HG03280 (cell line): ENCODE data around the gene TEX9.
"Not testable (repeated sequence)": the region's sequence is repeated elsewhere in the genome, so short reads cannot be mapped to it uniquely, and the experiment has no call there.

Source experiments
- ATAC-seq: cut with Tn5 transposase; IDR thresholded peaks from one replicate; pipeline ENCODE4 v1.9.1; 2021; ENCODE audit warnings: mild to moderate bottlenecking, moderate library complexity; ENCODE audit not compliant: unreplicated experiment

The TEX9 gene

DNA sequence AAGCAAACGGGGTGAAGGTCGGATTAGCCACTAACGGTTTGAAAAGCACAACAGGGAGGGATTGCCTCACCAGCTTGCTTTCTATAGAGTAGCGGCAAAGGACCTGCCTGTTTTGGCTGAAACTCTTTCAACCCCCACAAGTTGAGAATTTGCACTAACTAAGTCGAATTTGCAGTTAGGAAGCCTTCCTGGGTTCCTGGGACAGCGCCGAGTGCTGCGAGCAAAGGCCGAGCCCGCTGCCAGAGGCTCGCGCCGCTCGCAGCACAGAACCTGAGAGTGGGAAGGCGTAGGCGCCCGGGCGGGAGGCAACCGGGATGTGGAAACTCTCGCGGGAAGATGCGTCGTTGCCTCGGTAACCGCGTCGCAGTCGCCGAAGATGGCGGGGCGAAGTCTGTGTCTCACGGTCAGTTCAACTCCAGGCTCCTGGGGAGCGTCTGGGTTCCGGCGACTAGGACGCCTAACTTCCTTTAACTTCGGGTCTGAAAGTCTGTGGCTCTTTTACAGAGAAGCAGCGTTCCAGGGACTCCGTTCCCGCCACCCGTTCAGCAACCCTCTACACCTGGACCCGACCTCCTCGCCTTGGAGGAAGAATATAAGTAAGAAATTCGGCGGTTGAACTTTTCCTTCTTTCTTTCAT lies at the start of gene TEX9:
TSS of gene TEX9 (plus strand) at position 352 of the 637 bp plus-strand sequence. CDS start at position 377, 25 bp downstream.
- peak; percentile 92 for ATAC-seq

DNA sequence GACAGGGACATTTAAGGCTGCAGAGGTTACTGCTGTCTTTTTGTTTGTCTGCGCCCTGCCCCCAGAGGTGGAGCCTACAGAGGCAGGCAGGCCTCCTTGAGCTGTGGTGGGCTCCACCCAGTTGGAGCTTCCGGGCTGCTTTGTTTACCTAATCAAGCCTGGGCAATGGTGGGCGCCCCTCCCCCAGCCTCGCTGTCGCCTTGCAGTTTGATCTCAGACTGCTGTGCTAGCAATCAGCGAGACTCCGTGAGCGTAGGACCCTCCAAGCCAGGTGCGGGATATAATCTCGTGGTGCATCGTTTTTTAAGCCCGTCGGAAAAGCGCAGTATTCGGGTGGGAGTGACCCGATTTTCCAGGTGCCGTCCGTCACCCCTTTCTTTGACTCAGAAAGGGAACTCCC lies 48.7 kb upstream of the TEX9 start:
- ATAC-seq = not testable (repeated sequence)

DNA sequence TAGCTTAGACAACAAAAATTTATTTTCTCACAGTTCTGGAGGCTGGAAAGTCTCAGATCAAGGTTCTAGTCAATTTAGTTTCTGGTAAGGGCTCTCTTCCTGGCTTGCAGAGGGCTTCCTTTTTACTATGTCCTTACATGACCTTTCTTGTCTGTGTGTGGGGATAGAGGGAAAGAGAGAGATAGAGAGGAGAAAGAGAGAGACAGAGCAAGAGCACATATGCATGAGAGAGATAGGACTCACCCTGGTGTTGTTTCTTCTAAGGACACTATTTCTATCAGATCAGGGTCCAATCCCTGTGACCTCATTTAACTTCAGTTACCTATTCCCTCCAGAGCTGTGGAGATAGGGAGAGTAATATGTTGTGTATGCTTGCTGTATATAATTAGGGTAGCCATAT lies 44.9 kb upstream of the TEX9 start:
- ATAC-seq = no peak

DNA sequence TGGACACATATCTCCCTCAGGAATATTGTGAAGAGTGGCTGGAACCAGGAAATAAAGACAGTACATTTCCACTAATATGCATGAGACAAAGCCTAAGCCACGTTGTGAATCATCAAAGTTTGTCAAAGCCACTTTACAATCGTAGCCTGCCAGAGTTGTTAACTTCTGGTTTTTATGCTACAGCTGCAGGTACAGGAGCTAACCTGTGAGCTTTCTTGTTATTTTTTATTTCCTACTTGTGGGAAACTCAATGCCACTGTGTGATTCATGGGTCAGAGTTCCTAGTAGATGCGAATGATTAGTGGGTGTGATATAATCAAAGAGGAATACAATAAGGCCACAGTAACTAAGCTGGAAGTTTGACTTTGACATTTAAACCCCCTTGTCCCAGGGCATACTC lies 44.4 kb upstream of the TEX9 start:
- no peak for ATAC-seq

DNA sequence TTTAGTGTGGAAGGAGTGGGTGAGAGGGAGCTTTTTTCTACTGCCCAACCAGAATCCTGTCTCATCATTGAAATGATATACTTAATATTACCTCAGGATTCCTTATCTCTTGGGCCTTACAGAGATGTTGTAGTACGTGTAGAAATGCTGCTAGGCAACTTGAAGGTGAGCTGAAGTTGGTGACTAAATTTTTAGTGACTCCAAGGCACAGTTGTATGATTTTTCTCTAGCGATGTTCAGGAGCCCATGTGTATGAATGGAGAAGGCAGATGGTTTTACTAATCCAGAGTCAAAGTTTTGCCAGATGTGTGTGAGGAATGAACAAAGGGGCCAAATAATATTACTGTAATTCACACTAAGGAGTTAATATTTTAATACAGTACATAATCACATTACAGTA lies 42.8 kb upstream of the TEX9 start:
- ATAC-seq = no peak

DNA sequence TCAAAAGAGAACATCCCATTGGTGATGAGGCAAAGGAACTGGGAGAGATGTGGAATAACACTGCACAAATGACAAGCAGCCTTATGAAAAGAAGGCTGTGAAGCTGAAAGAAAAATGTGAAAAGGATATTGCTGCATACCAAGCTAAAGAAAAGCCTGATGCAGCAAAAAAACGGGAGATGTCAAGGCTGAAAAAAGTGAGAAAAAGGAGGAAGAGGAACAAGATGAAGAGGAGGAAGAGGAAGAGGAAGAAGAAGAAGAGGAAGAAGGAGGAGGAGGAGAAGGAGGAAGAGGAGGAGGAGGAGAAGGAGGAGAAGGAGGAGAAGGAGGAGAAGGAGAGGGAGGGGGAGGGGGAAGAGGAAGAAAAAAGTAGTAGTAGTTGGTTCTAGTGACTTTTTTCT lies 41.8 kb upstream of the TEX9 start:
- ATAC-seq = no peak

DNA sequence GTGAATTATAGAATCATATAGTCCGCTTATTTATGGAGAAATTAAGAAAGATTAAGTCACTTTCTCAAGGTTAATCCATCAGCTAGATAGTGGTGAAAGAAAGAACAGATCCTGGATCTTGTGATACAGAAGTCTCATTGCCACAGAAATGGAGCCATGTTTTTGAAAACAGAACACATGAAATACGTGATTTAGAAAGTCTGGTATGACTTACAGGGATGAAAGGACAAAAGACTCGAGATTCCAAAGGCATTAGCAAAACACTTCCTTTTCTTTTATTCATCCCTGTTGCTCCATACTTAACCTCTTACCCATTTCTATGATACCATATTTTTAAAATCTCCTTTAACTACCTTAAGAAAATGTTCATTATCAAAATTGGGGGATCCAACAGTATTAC lies 40.0 kb upstream of the TEX9 start:
- no peak for ATAC-seq

DNA sequence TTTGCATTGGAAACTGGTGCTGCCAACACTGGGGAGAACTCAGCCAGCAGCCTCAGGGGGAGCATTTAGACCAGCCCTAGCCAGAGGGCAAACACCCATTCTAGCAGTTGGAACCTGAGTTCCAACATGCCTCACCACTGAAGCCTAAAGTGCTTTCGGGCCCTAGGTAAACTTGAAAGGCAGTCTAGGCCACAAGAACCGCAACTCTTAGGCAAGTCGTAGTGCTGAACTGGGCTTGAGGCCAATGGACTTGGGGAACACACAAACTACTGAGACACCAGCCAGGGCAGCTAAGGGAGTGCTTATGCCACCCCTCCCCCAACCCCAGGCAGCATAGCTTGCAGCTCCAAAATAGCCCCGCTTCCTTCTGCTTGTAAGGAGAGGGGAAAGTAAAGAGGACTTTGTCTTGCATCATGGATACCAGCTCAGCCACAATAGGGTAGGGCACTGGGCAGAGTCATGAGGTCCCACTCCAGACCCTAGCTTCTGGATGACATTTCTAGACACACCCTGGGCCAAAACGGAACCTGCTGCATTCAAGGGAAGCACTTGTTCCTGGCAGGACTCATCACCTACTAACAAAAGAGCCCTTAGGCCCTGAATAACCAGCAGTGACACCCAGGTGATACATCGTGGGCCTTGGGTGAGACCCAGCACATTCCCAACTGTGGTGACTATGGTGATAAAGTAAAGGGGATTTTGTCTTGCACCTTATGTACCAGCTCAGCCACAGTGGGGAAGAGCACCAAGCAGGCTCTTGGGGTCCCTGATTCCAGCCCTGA lies 37.3 kb upstream of the TEX9 start:
- ATAC-seq = no peak

DNA sequence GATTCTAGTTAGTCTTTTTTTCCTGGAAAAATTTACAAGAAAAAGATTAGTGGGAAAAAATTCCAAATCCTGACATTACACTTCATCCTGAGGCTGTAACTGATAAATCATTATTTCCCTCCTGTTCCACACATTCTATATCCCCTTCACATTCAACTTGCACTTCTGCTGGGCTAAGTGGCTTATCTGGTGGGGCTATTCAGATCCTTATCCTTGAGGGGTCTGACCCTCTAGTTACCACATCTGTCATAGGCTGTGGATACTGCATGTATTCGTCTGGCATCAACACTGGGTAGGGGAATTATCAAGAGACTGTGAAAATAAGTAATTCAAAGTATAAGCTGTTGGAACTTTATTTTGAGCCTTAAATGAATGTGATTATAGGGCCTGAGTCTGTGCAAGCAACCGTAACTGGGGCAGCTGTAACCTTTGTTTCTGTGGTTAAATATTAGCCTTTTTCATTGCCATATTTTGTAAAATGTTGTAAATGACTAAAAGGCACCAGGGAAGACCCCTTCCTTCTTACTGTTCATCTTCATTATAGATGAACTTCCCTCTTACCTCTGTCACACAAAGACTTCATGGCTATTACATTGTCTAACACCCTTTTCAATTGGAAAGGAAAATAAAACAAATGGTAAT lies 28.0 kb upstream of the TEX9 start:
- no peak for ATAC-seq

DNA sequence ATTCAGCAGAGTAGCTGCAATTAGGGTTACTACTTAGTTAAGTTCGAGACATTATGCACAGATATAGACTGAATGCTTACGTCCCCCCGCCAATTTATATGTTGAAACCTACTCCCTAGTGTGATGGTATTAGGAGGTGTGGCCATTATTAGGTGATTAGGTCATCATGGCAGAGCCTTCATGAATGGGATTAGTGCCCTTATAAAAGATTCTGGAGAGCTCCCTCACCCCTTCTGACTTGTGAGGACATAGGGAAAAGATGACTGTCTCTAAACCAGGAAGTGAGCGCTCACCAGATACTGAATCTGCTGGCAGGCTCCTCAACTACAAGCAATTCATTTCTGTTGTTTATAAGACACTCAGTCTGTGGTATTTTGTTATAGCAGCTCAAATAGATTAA lies 25.6 kb upstream of the TEX9 start:
- no peak for ATAC-seq

DNA sequence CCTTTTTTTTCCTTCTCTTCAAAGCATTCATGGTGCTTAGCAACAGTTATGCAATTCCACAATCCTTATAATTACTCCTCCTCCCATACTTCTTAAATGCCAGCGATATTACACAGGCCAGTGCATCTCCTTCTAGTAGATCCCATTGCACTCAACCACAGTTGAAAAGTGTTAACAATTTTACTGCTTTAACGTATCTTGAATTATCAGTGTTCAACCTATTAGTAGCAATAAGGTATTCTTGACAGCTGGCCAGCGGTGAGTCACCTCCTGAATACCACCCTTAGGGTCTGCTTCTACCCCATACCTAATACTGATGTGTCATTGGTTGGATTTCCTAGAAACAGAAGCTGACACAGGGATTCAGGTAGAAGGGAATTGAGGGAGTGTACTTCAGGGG lies 24.0 kb upstream of the TEX9 start:
- no peak for ATAC-seq

DNA sequence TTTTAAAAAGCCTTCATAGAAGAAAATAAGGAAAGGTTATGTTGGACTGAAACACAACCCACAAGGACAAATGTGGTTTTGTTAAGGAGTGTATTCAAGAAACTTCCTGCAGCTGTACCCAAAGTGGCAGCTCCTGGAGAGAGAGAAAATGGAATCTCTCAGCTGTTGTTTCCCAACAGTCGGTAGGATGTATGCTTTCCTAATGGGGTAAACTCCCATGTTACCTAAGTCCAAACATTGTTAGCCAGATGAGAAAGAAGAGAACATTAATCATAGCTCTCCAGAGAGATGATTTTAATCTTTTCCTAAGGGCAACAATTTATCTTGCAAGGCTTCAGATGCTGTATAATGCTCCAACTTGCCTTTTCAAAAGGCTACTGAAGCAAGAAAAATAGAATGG lies 22.6 kb upstream of the TEX9 start:
- no peak for ATAC-seq

DNA sequence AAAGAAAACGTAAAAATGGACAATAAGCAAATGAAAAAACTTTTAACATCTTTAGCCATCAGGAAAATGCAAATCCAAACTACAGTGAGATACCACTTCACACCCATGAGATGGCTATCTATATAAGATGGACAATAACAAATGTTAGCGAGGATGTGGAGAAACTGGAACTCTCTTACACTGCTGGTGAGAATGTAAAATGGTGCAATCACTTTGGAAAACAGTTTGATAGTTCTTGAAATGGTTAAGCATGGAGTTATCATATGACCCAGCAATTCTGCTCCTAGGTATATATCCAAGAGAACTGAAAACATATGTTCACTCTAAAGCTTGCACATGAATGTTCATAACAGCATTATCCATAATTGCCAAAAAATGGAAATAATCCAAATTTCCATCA lies 21.3 kb upstream of the TEX9 start:
- no peak for ATAC-seq

DNA sequence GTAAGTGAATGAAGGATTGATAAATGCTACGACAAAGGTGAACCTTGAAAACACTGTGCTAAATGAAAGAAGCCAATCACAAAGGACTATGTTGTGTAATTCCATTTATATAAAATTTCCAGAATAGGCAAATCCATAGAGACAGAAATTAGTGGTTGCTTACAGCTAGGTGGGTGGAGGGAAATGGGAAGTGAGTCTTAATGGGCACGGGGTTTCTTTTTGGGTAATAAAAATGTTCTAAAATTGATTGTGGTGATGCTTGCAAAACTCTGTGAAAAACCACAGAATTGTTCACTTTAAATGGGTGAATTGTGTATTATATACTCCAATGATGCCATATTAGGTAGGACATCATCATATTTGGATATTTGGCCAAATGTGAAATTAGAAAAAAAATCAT lies 20.9 kb upstream of the TEX9 start:
- ATAC-seq = no peak

DNA sequence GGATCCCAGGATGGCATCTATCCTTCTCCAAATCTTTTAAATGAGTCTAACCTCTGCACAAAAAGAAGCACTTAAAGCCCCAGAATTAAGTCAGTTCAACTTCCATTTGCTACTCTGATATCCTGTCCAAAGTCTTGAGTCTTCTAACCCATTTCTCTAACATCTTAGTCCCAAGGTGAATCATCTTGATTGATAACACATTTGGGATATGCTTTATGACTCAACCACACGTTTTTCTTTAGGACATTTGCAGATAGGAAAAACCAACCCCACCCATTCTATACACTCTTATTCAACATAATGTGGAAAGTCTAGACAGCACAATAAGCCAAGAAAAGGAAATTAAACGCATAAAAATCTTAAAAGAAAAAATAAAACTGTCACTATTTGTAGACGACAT lies 18.8 kb upstream of the TEX9 start:
- no peak for ATAC-seq

DNA sequence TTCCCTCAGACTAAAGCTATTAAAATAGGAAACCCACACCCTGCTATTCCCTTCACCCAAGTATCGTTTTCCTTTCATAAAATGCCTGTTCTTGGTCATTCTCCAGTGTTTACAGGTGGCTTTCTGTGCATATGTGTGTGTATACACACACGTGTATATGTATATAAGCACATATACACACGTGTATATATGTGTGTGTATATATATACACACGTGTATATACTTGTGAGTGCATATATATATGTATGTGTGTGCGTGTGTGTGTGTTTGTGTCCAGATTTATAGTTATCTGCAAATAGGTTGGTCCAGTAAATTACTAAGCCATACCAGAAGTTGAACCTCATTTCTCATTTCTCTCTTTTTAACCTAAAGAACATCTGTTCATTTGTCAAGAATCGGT lies 15.7 kb upstream of the TEX9 start:
- no peak for ATAC-seq

DNA sequence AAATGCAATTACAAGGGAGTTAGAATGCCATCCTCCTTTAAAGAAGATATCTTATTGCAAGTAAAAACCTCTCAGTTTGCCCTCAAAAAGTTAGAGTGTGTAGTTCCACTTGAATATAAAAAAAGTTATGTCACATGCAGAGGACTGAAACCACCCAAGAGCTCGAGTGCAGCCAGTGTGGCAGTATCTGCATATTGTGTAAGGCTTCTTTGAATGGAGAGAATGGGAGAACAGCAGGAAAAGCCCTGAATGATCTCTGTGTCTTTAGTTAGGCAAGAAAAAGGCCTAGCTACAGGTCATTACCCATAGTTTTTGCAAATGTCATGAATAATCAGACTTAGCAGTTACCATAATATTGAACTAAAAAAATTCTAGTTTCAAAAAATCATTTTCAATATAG lies 13.9 kb upstream of the TEX9 start:
- no peak for ATAC-seq

DNA sequence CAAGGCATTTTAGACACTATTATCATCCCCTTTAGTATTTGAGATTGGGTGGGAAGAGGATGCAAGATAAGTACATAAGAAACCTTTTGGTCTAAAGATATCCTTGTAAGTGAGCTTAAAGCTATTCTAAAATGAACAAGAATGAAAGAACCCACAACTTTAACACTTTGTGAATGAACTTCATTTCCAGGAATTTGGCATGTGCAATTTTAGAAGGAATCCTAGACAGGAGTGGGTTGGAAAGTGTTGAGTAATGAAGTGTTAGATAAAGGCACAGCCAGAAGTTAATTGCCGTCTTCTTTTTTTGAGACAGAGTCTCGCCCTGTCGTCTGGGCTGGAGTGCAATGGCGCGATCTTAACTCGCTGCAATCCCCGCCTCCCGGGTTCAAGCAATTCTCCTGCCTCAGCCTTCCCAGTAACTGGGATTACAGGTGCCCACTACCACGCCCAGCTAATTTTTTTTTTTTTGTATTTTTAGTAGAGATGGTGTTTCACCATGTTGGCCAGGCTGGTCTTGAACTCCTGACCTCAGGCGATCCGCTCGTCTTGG lies 13.2 kb upstream of the TEX9 start:
- no peak for ATAC-seq

DNA sequence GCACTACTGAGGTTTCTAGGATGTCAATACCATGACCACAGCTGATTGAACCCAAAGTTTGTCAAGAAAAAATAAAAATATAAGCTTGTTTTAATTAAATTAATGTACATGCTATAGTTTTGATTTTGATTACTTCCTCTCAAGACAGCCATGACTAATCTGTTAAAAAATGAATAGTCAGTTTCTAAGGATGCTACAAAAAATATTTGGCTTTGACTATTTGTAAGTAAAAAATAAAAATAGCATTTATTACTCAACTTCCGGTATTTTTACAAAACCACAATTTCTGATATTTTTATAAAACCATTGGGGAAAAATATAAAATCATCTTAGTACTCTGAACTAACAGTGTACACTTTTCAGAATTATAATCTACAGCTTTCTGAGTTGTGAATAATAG lies 12.1 kb upstream of the TEX9 start:
- no peak for ATAC-seq

DNA sequence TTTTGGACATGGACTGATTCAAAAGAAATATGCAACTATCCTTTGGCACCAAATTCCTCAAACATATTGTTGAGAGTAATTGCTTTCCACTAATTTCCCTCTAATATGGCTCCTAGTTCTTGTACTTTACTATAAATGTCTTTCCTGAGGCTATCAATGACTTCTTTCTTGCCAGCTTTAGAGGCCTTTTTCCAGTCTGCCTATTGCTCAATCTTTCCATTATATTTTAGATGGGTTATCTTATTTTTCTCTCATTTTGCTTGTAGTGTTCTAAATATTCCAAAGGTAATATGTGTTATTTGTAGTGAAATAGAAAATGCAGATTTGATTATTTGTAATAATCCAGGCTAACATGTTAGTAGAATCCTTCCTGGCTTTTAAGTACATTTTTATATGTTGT lies 11.5 kb upstream of the TEX9 start:
- ATAC-seq = no peak

DNA sequence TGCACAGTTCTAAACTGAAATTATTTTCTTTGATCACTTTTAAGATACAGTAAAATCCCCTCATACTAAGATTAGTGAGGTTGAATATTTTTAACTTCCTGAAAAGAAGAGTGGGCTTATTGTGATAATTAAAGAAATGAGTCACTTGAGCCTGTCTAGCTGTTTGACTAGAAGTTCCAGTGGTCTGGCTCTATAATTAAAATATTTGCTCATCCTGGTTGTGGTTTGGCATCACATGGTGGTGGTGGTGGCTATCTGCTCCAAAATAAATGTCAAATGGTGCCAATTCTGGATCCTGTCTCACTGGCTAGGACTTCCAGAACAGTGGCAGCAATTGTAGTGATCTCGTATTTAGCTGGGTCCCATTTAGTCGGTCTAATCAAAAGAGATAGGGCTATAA lies 8.6 kb upstream of the TEX9 start:
- no peak for ATAC-seq

DNA sequence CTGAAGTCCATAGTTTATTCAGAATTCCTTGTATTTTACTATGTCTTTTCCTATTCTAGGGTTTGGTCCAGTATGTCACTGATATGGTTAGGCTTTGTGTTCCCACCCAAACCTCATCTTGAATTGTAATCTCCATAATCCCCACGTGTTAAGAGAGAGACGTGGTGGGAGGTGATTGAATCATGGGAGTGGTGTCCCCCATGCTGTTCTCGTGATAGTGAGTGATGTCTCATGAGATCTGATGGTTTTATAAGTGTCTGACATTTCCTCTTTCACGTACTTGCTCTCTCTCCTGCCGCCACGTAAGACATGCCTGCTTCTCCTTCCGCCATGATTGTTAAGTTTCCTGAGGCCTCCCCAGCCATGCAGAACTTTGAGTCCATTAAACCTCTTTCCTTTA lies 6.6 kb upstream of the TEX9 start:
- no peak for ATAC-seq
